ENCODE measurements around the gene MBD6.

- TF ChIP-seq, protein P1, sequence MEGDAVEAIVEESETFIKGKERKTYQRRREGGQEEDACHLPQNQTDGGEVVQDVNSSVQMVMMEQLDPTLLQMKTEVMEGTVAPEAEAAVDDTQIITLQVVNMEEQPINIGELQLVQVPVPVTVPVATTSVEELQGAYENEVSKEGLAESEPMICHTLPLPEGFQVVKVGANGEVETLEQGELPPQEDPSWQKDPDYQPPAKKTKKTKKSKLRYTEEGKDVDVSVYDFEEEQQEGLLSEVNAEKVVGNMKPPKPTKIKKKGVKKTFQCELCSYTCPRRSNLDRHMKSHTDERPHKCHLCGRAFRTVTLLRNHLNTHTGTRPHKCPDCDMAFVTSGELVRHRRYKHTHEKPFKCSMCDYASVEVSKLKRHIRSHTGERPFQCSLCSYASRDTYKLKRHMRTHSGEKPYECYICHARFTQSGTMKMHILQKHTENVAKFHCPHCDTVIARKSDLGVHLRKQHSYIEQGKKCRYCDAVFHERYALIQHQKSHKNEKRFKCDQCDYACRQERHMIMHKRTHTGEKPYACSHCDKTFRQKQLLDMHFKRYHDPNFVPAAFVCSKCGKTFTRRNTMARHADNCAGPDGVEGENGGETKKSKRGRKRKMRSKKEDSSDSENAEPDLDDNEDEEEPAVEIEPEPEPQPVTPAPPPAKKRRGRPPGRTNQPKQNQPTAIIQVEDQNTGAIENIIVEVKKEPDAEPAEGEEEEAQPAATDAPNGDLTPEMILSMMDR (optimal IDR thresholded peaks at IDR 0.05 in 1 of 3, IDR thresholded peaks at IDR 0.05 in 1 of 3, conservative IDR thresholded peaks at IDR 0.05 in 1 of 3; ENCODE audit: extremely low read depth in 1 of 3, insufficient read depth in 2 of 3, low read length in 3 of 3) = no peak
- TF ChIP-seq EZH2 (IDR thresholded peaks at IDR 0.05; ENCODE audit: low read length) = no peak
Observed at GRCh38 chr12:57527184-57527583, 4.6 kb downstream of the MBD6 start.

Data from keratinocyte (primary cell).